Measurements from ENCODE around the gene CDKAL1. TPM values are rescaled to one million over a fixed set of nuclear protein-coding genes. Genes with fewer than 3 reads are reported as not detected.

CDKAL1 gene
- total and polyA plus RNA-seq, 2 of the 8 experiments (the other 6 are each of a cell fraction or from before 2014, with no cell fraction given): 8.4 to 24.6 TPM

- TF ChIP-seq CHD7 (IDR thresholded peaks at IDR 0.05; ENCODE audit: insufficient replicate concordance, low read length) (no peak), CHD1 (IDR thresholded peaks at IDR 0.05; ENCODE audit: low read depth, low read length) (no peak), CREB1 (IDR thresholded peaks at IDR 0.05) (no peak), RNF2 (IDR thresholded peaks at IDR 0.05; ENCODE audit: borderline replicate concordance, low read depth, low read length, missing control alignments, poor library complexity, severe bottlenecking) (no peak), SRF (IDR thresholded peaks at IDR 0.05; ENCODE audit: low read depth, low read length) (no peak)
These were observed 327.2 kb downstream of the CDKAL1 start (continued) for GRCh38 chr6:20861481-20861880.

Measured in H1 (cell line).